GM10248 (cell line): ENCODE measurements around the gene BRMS1.
A peak's percentile ranks its signal among the peaks of the same experiment; 100 is the strongest.

ENCODE experiments used
- CTCF ChIA-PET: fragments of 300-600 bp; sonication (Branson Sonifier 250); formaldehyde crosslinking; extraction: SDS; loops from one replicate; lab custom pipeline; 2021; ENCODE audit warnings: antibody characterized with exemption; lab: Yijun Ruan, JAX
- POLR2A ChIA-PET: fragments of 350-650 bp; sonication (Branson Sonifier 250); formaldehyde crosslinking; extraction: SDS; loops from one replicate; lab custom pipeline; 2020; ENCODE audit warnings: antibody characterized with exemption; lab: Yijun Ruan, JAX
- DNase-seq: peaks from one replicate; pipeline ENCODE4 v3.0.0; 2012; ENCODE audit errors: extremely low spot score
- CTCF ChIP-seq: IDR thresholded peaks from 2 replicates; pipeline ENCODE4 v1.5.1; 2012; ENCODE audit warnings: mild to moderate bottlenecking, low read depth; ENCODE audit errors: extremely low read depth, missing control alignments, control extremely low read depth

Gene BRMS1

GRCh38 chr11:66336234-66337102, 8.4 kb downstream of the BRMS1 start, which contains the start of gene RIN1:
Gene RIN1 (minus strand): TSS chr11:66336434. CDS start chr11:66336402, 32 bp downstream.
- TF ChIP-seq CTCF: peak; percentile 40
- ChIA-PET POLR2A (interaction anchor here (0.5 to 0.6 kb wide), 2 partner anchors 286 to 490 kb away, joined by 3 read pairs; no protein-coding TSS in a partner anchor), CTCF (interaction anchor here (1.0 to 8.7 kb wide), 4 partner anchors 9 to 114 kb away, joined by 3 to 126 read pairs (median 12); partner anchors contain the start of gene BRMS1)
- DNase-seq: peak; percentile 80

- CTCF ChIA-PET: interaction anchor here (1.0 to 8.7 kb wide), 6 partner anchors 10 to 113 kb away, joined by 3 to 126 read pairs (median 6); partner anchors contain the start of gene BRMS1
- POLR2A ChIA-PET: interaction anchor here (0.5 to 1.6 kb wide), 4 partner anchors 9 to 491 kb away, joined by 3 to 4 read pairs (median 3); partner anchors contain the start of gene BRMS1
Measured at GRCh38 chr11:66335531-66336233, 9.2 kb downstream of the BRMS1 start.

GRCh38 chr11:66334605-66335442, 10.1 kb downstream of the BRMS1 start:
- CTCF ChIA-PET: interaction anchor here (1.2 to 8.7 kb wide), 5 partner anchors 11 to 113 kb away, joined by 3 to 126 read pairs (median 7); partner anchors contain the start of gene BRMS1
- no peak for DNase-seq
- POLR2A ChIA-PET: interaction anchor here (1.0 to 1.6 kb wide), 2 partner anchors 10 to 22 kb away, joined by 3 to 4 read pairs; partner anchors contain the start of gene BRMS1
- TF ChIP-seq CTCF: no peak

More at GRCh38 chr11:66335531-66336233, 9.2 kb downstream of the BRMS1 start:
- TF ChIP-seq CTCF: no peak
- no peak for DNase-seq

GRCh38 chr11:66333896-66334604, 10.9 kb downstream of the BRMS1 start:
- TF ChIP-seq CTCF: no peak
- DNase-seq: no peak
- POLR2A ChIA-PET: interaction anchor here (1.6 kb wide), 1 partner anchor 21 kb away, joined by 4 read pairs; no protein-coding TSS in a partner anchor
- CTCF ChIA-PET: interaction anchor here (1.0 to 8.7 kb wide), 4 partner anchors 12 to 30 kb away, joined by 3 to 126 read pairs (median 12); partner anchors contain the start of gene BRMS1

- CTCF ChIA-PET: interaction anchor here (1.0 to 8.7 kb wide), 3 partner anchors 12 to 22 kb away, joined by 3 to 126 read pairs (median 17); partner anchors contain the start of gene BRMS1
Measured at GRCh38 chr11:66333220-66333877, 11.6 kb downstream of the BRMS1 start.

More at GRCh38 chr11:66333220-66333877, 11.6 kb downstream of the BRMS1 start:
- TF ChIP-seq CTCF: no peak
- DNase-seq: no peak
- POLR2A ChIA-PET: no interaction called here
